ENCODE results near the gene ACCS. TPM values are rescaled to one million over a fixed set of nuclear protein-coding genes. Genes with fewer than 3 reads are reported as not detected.

Gene ACCS
- polyA plus RNA-seq, 2 of the 4 experiments (the other 2 are of a cell fraction): 21.7 to 24.9 TPM

DNA sequence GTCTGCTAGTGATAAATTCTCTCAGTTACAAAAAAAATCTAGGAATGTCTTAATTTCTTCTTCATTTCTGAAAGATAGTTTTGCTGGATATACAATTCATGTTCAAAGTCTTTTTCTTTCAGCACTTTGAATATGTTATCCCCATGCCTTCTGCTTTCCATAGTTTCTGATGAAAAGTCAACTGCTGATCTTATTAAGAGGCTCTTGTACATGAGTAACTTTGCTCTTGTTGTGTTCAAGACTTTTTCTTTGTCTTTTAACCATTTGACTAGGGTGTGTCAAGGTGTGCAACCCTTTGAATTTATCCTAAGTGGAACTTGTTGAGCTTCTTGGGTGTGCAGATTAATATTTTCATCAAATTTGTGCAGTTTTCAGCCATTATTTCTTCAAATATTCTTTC, 40.3 kb upstream of the ACCS start:
- no peak for DNase-seq (ENCODE audit: low read depth in 1 of 2, low spot score in 1 of 2)
- no peak for FAIRE-seq

DNA sequence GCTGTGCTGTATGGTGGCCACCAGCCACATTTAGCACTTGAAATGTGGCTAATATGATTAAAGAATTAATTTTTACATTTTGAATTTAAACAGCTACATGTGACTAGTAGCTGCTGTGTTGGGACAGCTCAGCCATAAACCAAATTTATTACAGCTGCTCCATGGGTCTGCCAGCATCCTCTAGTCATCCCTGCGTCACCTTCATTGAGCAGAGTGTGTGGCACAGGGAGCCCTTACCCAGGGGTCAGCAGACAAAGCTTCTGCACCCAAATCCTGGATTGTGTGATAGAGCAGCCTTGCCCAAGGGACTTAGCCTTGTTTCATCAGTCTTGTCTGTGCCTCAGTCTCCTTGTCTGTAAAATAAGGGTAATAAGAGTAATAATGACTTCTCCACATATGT, 37.7 kb upstream of the ACCS start:
- POLR2A ChIA-PET: no interaction called here
- Histone ChIP-seq H3K4me2 (no peak overlapping the region), H3K4me1 (no peaks in the 10 kb centered on the region), H3K9me3 (peaks cover 20% of the 10 kb centered on the region), H3K27ac (no peak overlapping the region), H3K4me3 (no peak overlapping the region)
- no peak for DNase-seq (ENCODE audit: low read depth in 1 of 2, low spot score in 1 of 2)
- CTCF ChIA-PET: interaction anchor here (1.0 to 2.4 kb wide), 6 partner anchors 9 to 177 kb away, joined by 3 to 13 read pairs (median 4); partner anchors contain the start of gene EXT2
- 67% methylated on average over 1 of the region's 1 CpG for WGBS (ENCODE audit: missing lambda C conversion rate)
- no peak for FAIRE-seq
- no peak for TF ChIP-seq CHD2 (IDR thresholded peaks at IDR 0.05; ENCODE audit: low read length, partially characterized antibody)
- TF ChIP-seq, protein P1, sequence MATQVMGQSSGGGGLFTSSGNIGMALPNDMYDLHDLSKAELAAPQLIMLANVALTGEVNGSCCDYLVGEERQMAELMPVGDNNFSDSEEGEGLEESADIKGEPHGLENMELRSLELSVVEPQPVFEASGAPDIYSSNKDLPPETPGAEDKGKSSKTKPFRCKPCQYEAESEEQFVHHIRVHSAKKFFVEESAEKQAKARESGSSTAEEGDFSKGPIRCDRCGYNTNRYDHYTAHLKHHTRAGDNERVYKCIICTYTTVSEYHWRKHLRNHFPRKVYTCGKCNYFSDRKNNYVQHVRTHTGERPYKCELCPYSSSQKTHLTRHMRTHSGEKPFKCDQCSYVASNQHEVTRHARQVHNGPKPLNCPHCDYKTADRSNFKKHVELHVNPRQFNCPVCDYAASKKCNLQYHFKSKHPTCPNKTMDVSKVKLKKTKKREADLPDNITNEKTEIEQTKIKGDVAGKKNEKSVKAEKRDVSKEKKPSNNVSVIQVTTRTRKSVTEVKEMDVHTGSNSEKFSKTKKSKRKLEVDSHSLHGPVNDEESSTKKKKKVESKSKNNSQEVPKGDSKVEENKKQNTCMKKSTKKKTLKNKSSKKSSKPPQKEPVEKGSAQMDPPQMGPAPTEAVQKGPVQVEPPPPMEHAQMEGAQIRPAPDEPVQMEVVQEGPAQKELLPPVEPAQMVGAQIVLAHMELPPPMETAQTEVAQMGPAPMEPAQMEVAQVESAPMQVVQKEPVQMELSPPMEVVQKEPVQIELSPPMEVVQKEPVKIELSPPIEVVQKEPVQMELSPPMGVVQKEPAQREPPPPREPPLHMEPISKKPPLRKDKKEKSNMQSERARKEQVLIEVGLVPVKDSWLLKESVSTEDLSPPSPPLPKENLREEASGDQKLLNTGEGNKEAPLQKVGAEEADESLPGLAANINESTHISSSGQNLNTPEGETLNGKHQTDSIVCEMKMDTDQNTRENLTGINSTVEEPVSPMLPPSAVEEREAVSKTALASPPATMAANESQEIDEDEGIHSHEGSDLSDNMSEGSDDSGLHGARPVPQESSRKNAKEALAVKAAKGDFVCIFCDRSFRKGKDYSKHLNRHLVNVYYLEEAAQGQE (IDR thresholded peaks at IDR 0.05): no peak
- TF ChIP-seq ZSCAN20 (CRISPR knock-in tag; IDR thresholded peaks at IDR 0.05): no peak
- no peak for TF ChIP-seq BHLHE40 (IDR thresholded peaks at IDR 0.05; ENCODE audit: low read depth, low read length)
- TF ChIP-seq, protein P2, sequence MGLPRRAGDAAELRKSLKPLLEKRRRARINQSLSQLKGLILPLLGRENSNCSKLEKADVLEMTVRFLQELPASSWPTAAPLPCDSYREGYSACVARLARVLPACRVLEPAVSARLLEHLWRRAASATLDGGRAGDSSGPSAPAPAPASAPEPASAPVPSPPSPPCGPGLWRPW (IDR thresholded peaks at IDR 0.05): no peak
- TF ChIP-seq JUNB (IDR thresholded peaks at IDR 0.05): no peak
- TF ChIP-seq GATA3 (IDR thresholded peaks at IDR 0.05; ENCODE audit: borderline replicate concordance): no peak
- TF ChIP-seq EHMT2 (IDR thresholded peaks at IDR 0.05; ENCODE audit: low read depth): no peak
- TF ChIP-seq, protein P3, sequence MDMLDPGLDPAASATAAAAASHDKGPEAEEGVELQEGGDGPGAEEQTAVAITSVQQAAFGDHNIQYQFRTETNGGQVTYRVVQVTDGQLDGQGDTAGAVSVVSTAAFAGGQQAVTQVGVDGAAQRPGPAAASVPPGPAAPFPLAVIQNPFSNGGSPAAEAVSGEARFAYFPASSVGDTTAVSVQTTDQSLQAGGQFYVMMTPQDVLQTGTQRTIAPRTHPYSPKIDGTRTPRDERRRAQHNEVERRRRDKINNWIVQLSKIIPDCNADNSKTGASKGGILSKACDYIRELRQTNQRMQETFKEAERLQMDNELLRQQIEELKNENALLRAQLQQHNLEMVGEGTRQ (IDR thresholded peaks at IDR 0.05): no peak
- no peak for ATAC-seq

More for the DNA sequence above, 40.3 kb upstream of the ACCS start:
- CTCF ChIA-PET: interaction anchor here (2.0 kb wide), 1 partner anchor 136 kb away, joined by 9 read pairs; no protein-coding TSS in a partner anchor
- Histone ChIP-seq H3K4me2 (no peak overlapping the region), H3K4me3 (no peak overlapping the region), H3K27ac (no peak overlapping the region), H3K4me1 (no peaks in the 10 kb centered on the region), H3K9me3 (peaks cover 30% of the 10 kb centered on the region)
- POLR2A ChIA-PET: no interaction called here
- no peak for TF ChIP-seq NR3C1 (IDR thresholded peaks at IDR 0.05)
- no peak for TF ChIP-seq CBX8 (IDR thresholded peaks at IDR 0.05)
- no peak for ATAC-seq

DNA sequence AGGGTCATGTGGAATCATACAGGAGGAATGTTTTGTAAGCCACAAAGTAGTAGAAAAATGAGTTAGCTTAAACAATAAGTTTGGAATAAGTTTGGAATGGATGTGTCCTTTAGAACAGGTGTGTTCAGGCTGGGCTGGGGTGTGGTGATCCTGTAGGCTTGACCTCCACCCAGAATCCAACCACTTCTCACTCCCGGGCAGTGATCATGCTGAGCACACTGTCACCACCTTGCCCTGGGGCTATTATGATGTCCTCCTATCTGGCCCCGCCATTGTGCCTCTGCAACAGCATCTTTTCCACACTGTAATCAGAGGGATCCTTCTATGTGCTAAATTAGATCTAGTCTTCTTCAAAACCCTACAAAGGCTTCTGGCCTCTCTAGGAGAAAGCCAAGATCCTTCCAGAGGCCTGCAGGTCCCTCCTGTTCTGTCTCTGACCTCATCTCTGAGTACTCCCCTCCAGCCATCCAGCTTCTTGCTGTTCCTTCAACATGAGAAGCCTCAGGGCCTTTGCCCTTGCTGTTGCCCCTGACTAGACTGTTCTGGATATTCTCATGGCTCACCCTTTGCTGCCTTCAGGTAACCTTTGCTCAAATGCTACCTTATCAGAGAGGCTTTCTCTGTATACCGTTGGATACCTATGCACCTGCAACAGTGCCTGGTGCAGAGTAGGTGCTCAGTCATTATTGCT, 37.1 kb upstream of the ACCS start:
- CTCF ChIA-PET: interaction anchor here (1.3 to 2.4 kb wide), 3 partner anchors 8 to 177 kb away, joined by 4 to 13 read pairs (median 6); no protein-coding TSS in a partner anchor
- TF ChIP-seq ZSCAN20 (CRISPR knock-in tag; IDR thresholded peaks at IDR 0.05): no peak
- TF ChIP-seq NFE2L2 (conservative IDR thresholded peaks at IDR 0.05; ENCODE audit: low read length): no peak
- Histone ChIP-seq H3K27ac (no peak overlapping the region), H3K4me2 (no peak overlapping the region), H3K4me3 (no peak overlapping the region), H3K4me1 (no peaks in the 10 kb centered on the region), H3K9me3 (peaks cover 20% of the 10 kb centered on the region)
- no peak for FAIRE-seq
- DNase-seq (ENCODE audit: low read depth in 1 of 2, low spot score in 1 of 2): no peak
- POLR2A ChIA-PET: no interaction called here
- WGBS (ENCODE audit: missing lambda C conversion rate): 22% methylated on average over 3 of the region's 3 CpGs
- ATAC-seq: no peak

DNA sequence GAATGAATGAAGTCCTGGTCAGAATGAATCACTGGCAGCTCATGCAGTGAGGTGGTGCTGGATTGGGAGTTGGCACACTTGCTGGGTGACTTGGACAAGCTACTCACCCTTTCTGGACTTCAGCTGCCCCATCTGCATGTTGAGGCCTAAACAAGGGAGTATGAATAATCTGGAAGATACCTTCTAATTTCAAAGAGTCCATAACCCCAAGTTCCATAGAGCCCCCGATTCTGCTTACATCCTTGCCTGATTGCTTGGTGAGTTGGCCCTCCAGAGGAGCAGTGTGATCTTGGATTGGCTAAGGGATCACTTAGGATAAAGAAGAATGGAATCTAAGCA, 36.6 kb upstream of the ACCS start:
- Histone ChIP-seq H3K4me2 (no peak overlapping the region), H3K4me3 (no peak overlapping the region), H3K27ac (no peak overlapping the region), H3K4me1 (no peaks in the 10 kb centered on the region), H3K9me3 (peaks cover 20% of the 10 kb centered on the region)
- POLR2A ChIA-PET: no interaction called here
- DNase-seq (ENCODE audit: low read depth in 1 of 2, low spot score in 1 of 2) (no peak), FAIRE-seq (no peak), ATAC-seq (no peak)
- no peak for TF ChIP-seq MYC (IDR thresholded peaks at IDR 0.05; ENCODE audit: borderline replicate concordance, low read length)
- CTCF ChIA-PET: no interaction called here
- 13% methylated on average over 1 of the region's 1 CpG for WGBS (ENCODE audit: missing lambda C conversion rate)
